GM12878 (cell line): ENCODE measurements around the gene CNDP1. TPM values are rescaled to one million over a fixed set of nuclear protein-coding genes. Genes with fewer than 3 reads are reported as not detected.

Experiments
- ATAC-seq: fragments of 200-7000 bp; cut with Tn5 transposase; 3 replicates; pipeline ENCODE4 v1.9.1; 2020; ENCODE audit warnings: mild to moderate bottlenecking, moderate library complexity
- BruUV-seq: library from RNA; stranded (reverse); fragments of 400-500 nt; replicated peaks from 2 replicates; lab custom pipeline; 2021; lab: Mats Ljungman, UMichigan
- CTCF ChIA-PET: fragments of 300-600 bp; sonication (Branson Sonifier 250); formaldehyde crosslinking; extraction: SDS; loops from one replicate; lab custom pipeline; 2021; ENCODE audit warnings: inconsistent platforms; lab: Yijun Ruan, JAX
- POLR2A ChIA-PET: fragments of 350-600 bp; formaldehyde crosslinking; extraction: SDS; loops from one replicate; lab custom pipeline; 2021; ENCODE audit warnings: inconsistent platforms; lab: Charles Lee
- RAD21 ChIA-PET: fragments of 300-600 bp; sonication (Branson Sonifier 250); formaldehyde crosslinking; loops from one replicate; lab custom pipeline; 2023; ENCODE audit warnings: antibody characterized with exemption; ENCODE audit not compliant: unreplicated experiment; lab: Charles Lee
- SMC1A ChIA-PET: fragments of 300-600 bp; sonication (Branson Sonifier 250); formaldehyde crosslinking; loops from one replicate; lab custom pipeline; 2023; ENCODE audit not compliant: unreplicated experiment, uncharacterized antibody; lab: Charles Lee
- DNase-seq: peaks from one replicate; pipeline ENCODE4 v3.0.0-alpha.2; 2011; ENCODE audit warnings: low read depth, low spot score
- FAIRE-seq: peaks from 3 replicates; lab custom pipeline; 2011; peaks lifted over from hg19 to GRCh38; lab: Jason Lieb, UNC
- H2AFZ ChIP-seq: 2 replicates; pipeline ENCODE4 v1.6.0; 2011; ENCODE audit warnings: low read depth, low read length, control low read depth; ENCODE audit not compliant: control insufficient read depth
- H3K27ac ChIP-seq: 2 replicates; pipeline ENCODE4 v1.5.1; 2011; ENCODE audit warnings: control low read depth; ENCODE audit not compliant: control insufficient read depth, insufficient read depth
- H3K27me3 ChIP-seq, 2 experiments: replicated peaks in 1 of 2; 2 replicates each; pipeline versions ENCODE4 v1.6.0 to v1.6.1; 2011; ENCODE audit warnings: low read length in 1 of 2; ENCODE audit not compliant: control insufficient read depth in 2 of 2, insufficient read depth in 2 of 2
- H3K36me3 ChIP-seq, 2 experiments: 2 replicates each; pipeline ENCODE4 v1.5.1; 2011; ENCODE audit warnings: low read length in 1 of 2; ENCODE audit not compliant: control insufficient read depth in 2 of 2, insufficient read depth in 2 of 2
- H3K4me1 ChIP-seq: 2 replicates; pipeline ENCODE4 v1.6.1; 2011; ENCODE audit warnings: mild to moderate bottlenecking, low read length, moderate library complexity, mixed read lengths; ENCODE audit not compliant: control insufficient read depth, insufficient read depth
- H3K4me2 ChIP-seq: 2 replicates; pipeline ENCODE4 v1.6.0; 2011; ENCODE audit warnings: control low read depth; ENCODE audit not compliant: control insufficient read depth, insufficient read depth
- H3K4me3 ChIP-seq: fragments of 200-600 bp; sonication (generic); 2 replicates; pipeline ENCODE4 v1.5.1; 2016
- H3K79me2 ChIP-seq: 2 replicates; pipeline ENCODE4 v1.6.0; 2011; ENCODE audit warnings: low read length; ENCODE audit not compliant: control insufficient read depth, insufficient read depth
- H3K9ac ChIP-seq: 2 replicates; pipeline ENCODE4 v1.8.0; 2011; ENCODE audit warnings: low read length, control low read depth, mixed read lengths; ENCODE audit not compliant: control insufficient read depth, insufficient read depth
- H3K9me3 ChIP-seq: replicated peaks from 3 replicates; pipeline ENCODE4 v1.5.1; 2011; ENCODE audit warnings: mild to moderate bottlenecking, low read length; ENCODE audit not compliant: control insufficient read depth, insufficient read depth
- H4K20me1 ChIP-seq: 2 replicates; pipeline ENCODE4 v1.6.0; 2011; ENCODE audit not compliant: control insufficient read depth, insufficient read depth
- ATF7 ChIP-seq: fragments of 450-650 bp; IDR thresholded peaks from 2 replicates; pipeline ENCODE4 v1.6.1; 2016; ENCODE audit warnings: low read depth, mild to moderate bottlenecking
- FOXK2 ChIP-seq: fragments of 450-650 bp; IDR thresholded peaks from 2 replicates; pipeline ENCODE4 v1.6.1; 2017; ENCODE audit warnings: mild to moderate bottlenecking, moderate library complexity
- HCFC1 ChIP-seq: fragments of 150-350 bp; IDR thresholded peaks from 2 replicates; pipeline ENCODE4 v1.6.1; 2014; ENCODE audit warnings: low read length
- MXI1 ChIP-seq: fragments of 150-350 bp; IDR thresholded peaks from 2 replicates; pipeline ENCODE4 v1.6.1; 2011; ENCODE audit warnings: low read depth, mild to moderate bottlenecking, inconsistent platforms, low read length, improper control_type of control experiment
- PAX5 ChIP-seq: IDR thresholded peaks from 2 replicates; pipeline ENCODE4 v1.6.1; 2011; ENCODE audit warnings: low read depth, low read length, borderline replicate concordance
- POLR2AphosphoS2 ChIP-seq: IDR thresholded peaks from 2 replicates; pipeline ENCODE4 v1.6.1; 2011; ENCODE audit warnings: low read depth, mild to moderate bottlenecking, low read length, improper control_type of control experiment, moderate library complexity
- POLR2AphosphoS5 ChIP-seq: IDR thresholded peaks from 2 replicates; pipeline ENCODE4 v1.6.1; 2011; ENCODE audit warnings: mild to moderate bottlenecking, low read length, inconsistent platforms
- POU2F2 ChIP-seq: IDR thresholded peaks from 3 replicates; pipeline ENCODE4 v1.6.1; 2011; ENCODE audit warnings: low read depth, mild to moderate bottlenecking, low read length, borderline replicate concordance
- SP1 ChIP-seq: IDR thresholded peaks from one replicate; pipeline ENCODE4 v1.6.1; 2011; ENCODE audit warnings: low read depth, low read length
- SREBF2 ChIP-seq: IDR thresholded peaks from 2 replicates; pipeline ENCODE4 v1.6.1; 2012; ENCODE audit warnings: mild to moderate bottlenecking, low read length
- ZNF207 ChIP-seq: fragments of 450-650 bp; IDR thresholded peaks from 2 replicates; pipeline ENCODE4 v1.6.1; 2014; ENCODE audit warnings: antibody characterized with exemption, mild to moderate bottlenecking, borderline replicate concordance
- ZNF217 ChIP-seq: fragments of 450-650 bp; IDR thresholded peaks from 2 replicates; pipeline ENCODE4 v1.6.1; 2017; ENCODE audit warnings: antibody characterized with exemption, mild to moderate bottlenecking
- ZNF622 ChIP-seq: fragments of 450-650 bp; IDR thresholded peaks from 2 replicates; pipeline ENCODE4 v1.6.1; 2017; ENCODE audit warnings: mild to moderate bottlenecking, inconsistent platforms
- ZZZ3 ChIP-seq: IDR thresholded peaks from 2 replicates; pipeline ENCODE4 v1.6.1; 2011; ENCODE audit warnings: low read depth; ENCODE audit not compliant: control insufficient read depth, insufficient read length
- WGBS: methylation state at CpG from one replicate; pipeline ENCODE4 v1.1.6; 2016; ENCODE audit warnings: low lambda C conversion rate; ENCODE audit not compliant: insufficient replicate concordance, insufficient coverage; ENCODE audit errors: missing lambda C conversion rate; 5-methylcytosine and 5-hydroxymethylcytosine counted together
- in situ Hi-C: fragments of 300-500 bp; cut with MboI; formaldehyde crosslinking; loops from 9 replicates; pipeline ENCODE4 v1.14.3; 2018; ENCODE audit warnings: mixed read lengths
- intact Hi-C: fragments of 100-400 bp; cut with micrococcal nuclease; formaldehyde crosslinking; loops from one replicate; pipeline ENCODE4 v1.14.2; 2022; ENCODE audit not compliant: unreplicated experiment
- polyA plus RNA-seq, 11 experiments: library from polyadenylated mRNA; depleted of rRNA in 4 of 11; unstranded in 6 of 11; stranded (reverse) in 5 of 11; fragments of >200 nt; fragmentation: Nextera tagmentation in 4 of 11; fragmentation: Illumina TruSeq in 1 of 11; extraction: Ambion mirVana in 4 of 11; extraction: Trizol in 1 of 11; gene quantifications; 1 replicate in 1 of 11; 2 replicates in 10 of 11; pipeline versions ENCODE4 v1.2.1 to v1.2.3, GENCODE V29; 2011 to 2016; ENCODE audit warnings: inconsistent platforms in 2 of 11, missing spikeins in 2 of 11, low read depth in 1 of 11
- total RNA-seq, 4 experiments: library from RNA; depleted of rRNA in 3 of 4; stranded (reverse); fragments of >200 nt in 3 of 4; fragmentation: Illumina TruSeq in 1 of 4; extraction: Trizol in 1 of 4; gene quantifications; 2 replicates each; pipeline versions ENCODE4 v1.2.1 to v1.2.3, GENCODE V29; 2013 to 2021
- TF ChIP-seq, protein P1 (sequence below): fragments of 450-650 bp; IDR thresholded peaks from 2 replicates; pipeline ENCODE4 v1.6.1; 2017; ENCODE audit warnings: borderline replicate concordance
- TF ChIP-seq, protein P2 (sequence below): IDR thresholded peaks from 2 replicates; pipeline ENCODE4 v1.6.1; 2011; ENCODE audit warnings: borderline replicate concordance, low read depth, mild to moderate bottlenecking, moderate library complexity, mixed read lengths, low read length; ENCODE audit not compliant: insufficient read depth; ENCODE audit errors: extremely low read length
- TF ChIP-seq, protein P3 (sequence below): IDR thresholded peaks from 2 replicates; pipeline ENCODE4 v1.6.1; 2012; ENCODE audit warnings: low read length, inconsistent platforms

CNDP1 gene
- total and polyA plus RNA-seq, 10 of the 15 experiments (the other 5 are each of a cell fraction or from before 2014, with no cell fraction given): 0.04 to 0.05 TPM; not detected in 8

DNA sequence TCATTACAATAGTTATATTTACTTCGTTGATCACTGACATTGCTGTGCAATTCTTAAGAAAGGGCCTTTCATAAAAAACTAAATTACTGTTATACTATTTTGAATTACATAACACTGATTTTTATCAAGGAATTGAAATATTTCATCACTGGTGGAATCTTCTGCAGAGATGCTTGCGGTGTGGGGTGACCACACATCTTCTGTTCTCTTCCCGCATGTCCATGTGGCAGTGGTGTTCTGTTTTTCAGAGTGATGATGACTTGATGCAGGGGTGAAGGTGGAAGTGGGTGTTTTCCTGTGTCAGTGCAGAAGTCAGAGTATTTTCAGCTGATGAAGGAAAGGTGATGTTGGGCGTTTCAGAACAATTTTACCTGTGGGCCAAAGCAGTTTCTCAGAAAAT lies 31.2 kb upstream of the CNDP1 start:
- DNase-seq (no peak), ATAC-seq (no peak), FAIRE-seq (no peak)
- TF ChIP-seq FOXK2 (no peak), POLR2AphosphoS5 (no peak), ZNF207 (no peak), POU2F2 (no peak), SP1 (no peak), POLR2AphosphoS2 (no peak), PAX5 (no peak), ZNF217 (no peak), ZNF622 (no peak), MXI1 (no peak), ZZZ3 (no peak), ATF7 (no peak), HCFC1 (no peak), SREBF2 (no peak)
- TF ChIP-seq, protein P1, sequence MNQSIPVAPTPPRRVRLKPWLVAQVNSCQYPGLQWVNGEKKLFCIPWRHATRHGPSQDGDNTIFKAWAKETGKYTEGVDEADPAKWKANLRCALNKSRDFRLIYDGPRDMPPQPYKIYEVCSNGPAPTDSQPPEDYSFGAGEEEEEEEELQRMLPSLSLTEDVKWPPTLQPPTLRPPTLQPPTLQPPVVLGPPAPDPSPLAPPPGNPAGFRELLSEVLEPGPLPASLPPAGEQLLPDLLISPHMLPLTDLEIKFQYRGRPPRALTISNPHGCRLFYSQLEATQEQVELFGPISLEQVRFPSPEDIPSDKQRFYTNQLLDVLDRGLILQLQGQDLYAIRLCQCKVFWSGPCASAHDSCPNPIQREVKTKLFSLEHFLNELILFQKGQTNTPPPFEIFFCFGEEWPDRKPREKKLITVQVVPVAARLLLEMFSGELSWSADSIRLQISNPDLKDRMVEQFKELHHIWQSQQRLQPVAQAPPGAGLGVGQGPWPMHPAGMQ: no peak
- TF ChIP-seq, protein P2, sequence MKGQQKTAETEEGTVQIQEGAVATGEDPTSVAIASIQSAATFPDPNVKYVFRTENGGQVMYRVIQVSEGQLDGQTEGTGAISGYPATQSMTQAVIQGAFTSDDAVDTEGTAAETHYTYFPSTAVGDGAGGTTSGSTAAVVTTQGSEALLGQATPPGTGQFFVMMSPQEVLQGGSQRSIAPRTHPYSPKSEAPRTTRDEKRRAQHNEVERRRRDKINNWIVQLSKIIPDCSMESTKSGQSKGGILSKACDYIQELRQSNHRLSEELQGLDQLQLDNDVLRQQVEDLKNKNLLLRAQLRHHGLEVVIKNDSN: no peak
- TF ChIP-seq, protein P3, sequence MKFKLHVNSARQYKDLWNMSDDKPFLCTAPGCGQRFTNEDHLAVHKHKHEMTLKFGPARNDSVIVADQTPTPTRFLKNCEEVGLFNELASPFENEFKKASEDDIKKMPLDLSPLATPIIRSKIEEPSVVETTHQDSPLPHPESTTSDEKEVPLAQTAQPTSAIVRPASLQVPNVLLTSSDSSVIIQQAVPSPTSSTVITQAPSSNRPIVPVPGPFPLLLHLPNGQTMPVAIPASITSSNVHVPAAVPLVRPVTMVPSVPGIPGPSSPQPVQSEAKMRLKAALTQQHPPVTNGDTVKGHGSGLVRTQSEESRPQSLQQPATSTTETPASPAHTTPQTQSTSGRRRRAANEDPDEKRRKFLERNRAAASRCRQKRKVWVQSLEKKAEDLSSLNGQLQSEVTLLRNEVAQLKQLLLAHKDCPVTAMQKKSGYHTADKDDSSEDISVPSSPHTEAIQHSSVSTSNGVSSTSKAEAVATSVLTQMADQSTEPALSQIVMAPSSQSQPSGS: no peak
- H3K4me1 ChIP-seq: peaks cover 8% of the 10 kb centered on the region
- no peak overlapping the region for H3K27ac ChIP-seq
- intact Hi-C loops (no loop called here), in situ Hi-C loops (no loop called here)
- peaks cover 40% of the 10 kb centered on the region for H3K79me2 ChIP-seq
- no TSS peak for BruUV-seq
- H3K36me3 ChIP-seq: peaks cover 18 to 34% of the 10 kb centered on the region in 2 experiments
- no peaks in the 10 kb centered on the region for H4K20me1 ChIP-seq
- no peak overlapping the region for H3K4me2 ChIP-seq
- ChIA-PET SMC1A (interaction anchor here (0.6 kb wide), 1 partner anchor 845 kb away, joined by 3 read pairs; no protein-coding TSS in a partner anchor), CTCF (interaction anchor here (0.7 kb wide), 1 partner anchor 48 kb away, joined by 3 read pairs; no protein-coding TSS in a partner anchor), RAD21 (no interaction called here), POLR2A (no interaction called here)
- H2AFZ ChIP-seq: no peak overlapping the region
- H3K27me3 ChIP-seq: no peaks in the 10 kb centered on the region
- no peak overlapping the region for H3K9ac ChIP-seq
- WGBS: 100% methylated on average over 4 of the region's 4 CpGs
- H3K4me3 ChIP-seq: no peak overlapping the region
- H3K9me3 ChIP-seq: no peaks in the 10 kb centered on the region
